A673 (cell line): ENCODE data around the gene COPS6.

Source experiments
- EZH2 ChIP-seq: fragments of 200-600 bp; sonication (generic); IDR thresholded peaks from 2 replicates; pipeline ENCODE4 v1.6.1; 2017; ENCODE audit warnings: borderline replicate concordance, low read depth, mild to moderate bottlenecking, mixed read lengths, antibody characterized with exemption, low read length; ENCODE audit not compliant: poor library complexity, severe bottlenecking
- TF ChIP-seq, protein P1 (sequence below): fragments of 300-800, 200-600 bp; sonication (generic); conservative IDR thresholded peaks from 2 replicates; pipeline ENCODE4 v1.5.1; 2017; ENCODE audit warnings: low read depth, mild to moderate bottlenecking, antibody characterized with exemption, low read length, moderate library complexity, mixed read lengths

- TF ChIP-seq, protein P1, sequence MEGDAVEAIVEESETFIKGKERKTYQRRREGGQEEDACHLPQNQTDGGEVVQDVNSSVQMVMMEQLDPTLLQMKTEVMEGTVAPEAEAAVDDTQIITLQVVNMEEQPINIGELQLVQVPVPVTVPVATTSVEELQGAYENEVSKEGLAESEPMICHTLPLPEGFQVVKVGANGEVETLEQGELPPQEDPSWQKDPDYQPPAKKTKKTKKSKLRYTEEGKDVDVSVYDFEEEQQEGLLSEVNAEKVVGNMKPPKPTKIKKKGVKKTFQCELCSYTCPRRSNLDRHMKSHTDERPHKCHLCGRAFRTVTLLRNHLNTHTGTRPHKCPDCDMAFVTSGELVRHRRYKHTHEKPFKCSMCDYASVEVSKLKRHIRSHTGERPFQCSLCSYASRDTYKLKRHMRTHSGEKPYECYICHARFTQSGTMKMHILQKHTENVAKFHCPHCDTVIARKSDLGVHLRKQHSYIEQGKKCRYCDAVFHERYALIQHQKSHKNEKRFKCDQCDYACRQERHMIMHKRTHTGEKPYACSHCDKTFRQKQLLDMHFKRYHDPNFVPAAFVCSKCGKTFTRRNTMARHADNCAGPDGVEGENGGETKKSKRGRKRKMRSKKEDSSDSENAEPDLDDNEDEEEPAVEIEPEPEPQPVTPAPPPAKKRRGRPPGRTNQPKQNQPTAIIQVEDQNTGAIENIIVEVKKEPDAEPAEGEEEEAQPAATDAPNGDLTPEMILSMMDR, result no peak
- no peak for TF ChIP-seq EZH2
Measured at GRCh38 chr7:100091411-100092181, 2.8 kb downstream of the COPS6 start.
